ENCODE results near the gene ACSM4.
"Not testable (repeated sequence)": the region's sequence is repeated elsewhere in the genome, so short reads cannot be mapped to it uniquely, and the experiment has no call there.

The ACSM4 gene, protein sequence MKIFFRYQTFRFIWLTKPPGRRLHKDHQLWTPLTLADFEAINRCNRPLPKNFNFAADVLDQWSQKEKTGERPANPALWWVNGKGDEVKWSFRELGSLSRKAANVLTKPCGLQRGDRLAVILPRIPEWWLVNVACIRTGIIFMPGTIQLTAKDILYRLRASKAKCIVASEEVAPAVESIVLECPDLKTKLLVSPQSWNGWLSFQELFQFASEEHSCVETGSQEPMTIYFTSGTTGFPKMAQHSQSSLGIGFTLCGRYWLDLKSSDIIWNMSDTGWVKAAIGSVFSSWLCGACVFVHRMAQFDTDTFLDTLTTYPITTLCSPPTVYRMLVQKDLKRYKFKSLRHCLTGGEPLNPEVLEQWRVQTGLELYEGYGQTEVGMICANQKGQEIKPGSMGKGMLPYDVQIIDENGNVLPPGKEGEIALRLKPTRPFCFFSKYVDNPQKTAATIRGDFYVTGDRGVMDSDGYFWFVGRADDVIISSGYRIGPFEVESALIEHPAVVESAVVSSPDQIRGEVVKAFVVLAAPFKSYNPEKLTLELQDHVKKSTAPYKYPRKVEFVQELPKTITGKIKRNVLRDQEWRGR

DNA sequence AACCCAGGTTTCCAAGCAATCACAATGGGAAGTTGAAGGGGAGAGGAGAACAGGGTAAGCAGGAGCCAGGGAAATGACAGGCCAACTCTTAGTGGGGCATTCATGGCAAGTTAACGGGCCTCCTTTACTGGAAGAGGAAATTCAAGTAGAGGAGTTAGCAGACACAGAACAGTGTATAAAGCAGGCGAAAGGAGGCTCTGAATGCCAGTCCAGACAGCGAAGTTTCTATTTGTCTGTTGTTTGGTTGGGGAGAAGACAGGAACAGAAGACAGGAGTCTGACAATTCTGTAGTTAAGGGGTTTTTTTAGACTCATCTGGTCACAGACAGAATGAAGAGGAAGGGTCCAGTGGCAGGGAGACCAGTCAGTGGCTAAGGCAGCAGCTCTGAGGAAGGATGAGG, at the start of gene ACSM4:
Gene ACSM4 (plus strand): TSS at position 301 of the 400 bp plus-strand sequence. CDS start 260 bp downstream, outside the sequence.
- TF ChIP-seq, protein P1, sequence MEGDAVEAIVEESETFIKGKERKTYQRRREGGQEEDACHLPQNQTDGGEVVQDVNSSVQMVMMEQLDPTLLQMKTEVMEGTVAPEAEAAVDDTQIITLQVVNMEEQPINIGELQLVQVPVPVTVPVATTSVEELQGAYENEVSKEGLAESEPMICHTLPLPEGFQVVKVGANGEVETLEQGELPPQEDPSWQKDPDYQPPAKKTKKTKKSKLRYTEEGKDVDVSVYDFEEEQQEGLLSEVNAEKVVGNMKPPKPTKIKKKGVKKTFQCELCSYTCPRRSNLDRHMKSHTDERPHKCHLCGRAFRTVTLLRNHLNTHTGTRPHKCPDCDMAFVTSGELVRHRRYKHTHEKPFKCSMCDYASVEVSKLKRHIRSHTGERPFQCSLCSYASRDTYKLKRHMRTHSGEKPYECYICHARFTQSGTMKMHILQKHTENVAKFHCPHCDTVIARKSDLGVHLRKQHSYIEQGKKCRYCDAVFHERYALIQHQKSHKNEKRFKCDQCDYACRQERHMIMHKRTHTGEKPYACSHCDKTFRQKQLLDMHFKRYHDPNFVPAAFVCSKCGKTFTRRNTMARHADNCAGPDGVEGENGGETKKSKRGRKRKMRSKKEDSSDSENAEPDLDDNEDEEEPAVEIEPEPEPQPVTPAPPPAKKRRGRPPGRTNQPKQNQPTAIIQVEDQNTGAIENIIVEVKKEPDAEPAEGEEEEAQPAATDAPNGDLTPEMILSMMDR (IDR thresholded peaks at IDR 0.05; ENCODE audit: low read depth, low read length, missing control alignments), result no peak

DNA sequence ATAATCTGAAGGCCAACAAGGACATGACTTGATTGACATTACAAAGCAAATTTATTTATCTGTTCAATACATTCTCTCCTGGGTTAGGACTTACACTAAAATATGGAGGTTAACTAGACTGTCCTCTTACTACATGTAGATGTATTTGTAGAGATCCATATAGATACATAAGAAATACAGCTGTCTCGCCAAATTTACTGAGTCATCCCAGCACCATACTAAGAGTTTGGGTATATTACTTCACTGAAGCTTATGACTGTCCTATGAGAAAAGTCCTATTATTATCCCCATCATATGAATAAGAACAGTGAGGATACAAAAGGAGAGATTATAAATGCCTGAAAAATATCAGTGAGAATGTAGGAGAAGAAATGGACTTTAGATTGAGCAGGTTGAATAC, 44.8 kb upstream of the ACSM4 start:
- TF ChIP-seq, protein P1 (IDR thresholded peaks at IDR 0.05; ENCODE audit: low read depth, low read length, missing control alignments), result no peak
- no peak overlapping the region for H3K4me3 ChIP-seq (ENCODE audit: low read depth, low read length)
- no peak for DNase-seq (ENCODE audit: low read depth)

More for the DNA sequence above, at the start of gene ACSM4:
- no peak for DNase-seq (ENCODE audit: low read depth)
- no peak within 1 kb of the TSS for H3K4me3 ChIP-seq (ENCODE audit: low read depth, low read length)

GRCh38 chr12:7264538-7264937, 39.3 kb upstream of the ACSM4 start:
- H3K4me3 ChIP-seq (ENCODE audit: low read depth, low read length), result no peak overlapping the region
- no peak for DNase-seq (ENCODE audit: low read depth)
- TF ChIP-seq, protein P1 (IDR thresholded peaks at IDR 0.05; ENCODE audit: low read depth, low read length, missing control alignments), result no peak

GRCh38 chr12:7265251-7265650, 38.6 kb upstream of the ACSM4 start:
- DNase-seq (ENCODE audit: low read depth), result no peak
- TF ChIP-seq, protein P1 (IDR thresholded peaks at IDR 0.05; ENCODE audit: low read depth, low read length, missing control alignments), result no peak
- no peak overlapping the region for H3K4me3 ChIP-seq (ENCODE audit: low read depth, low read length)

DNA sequence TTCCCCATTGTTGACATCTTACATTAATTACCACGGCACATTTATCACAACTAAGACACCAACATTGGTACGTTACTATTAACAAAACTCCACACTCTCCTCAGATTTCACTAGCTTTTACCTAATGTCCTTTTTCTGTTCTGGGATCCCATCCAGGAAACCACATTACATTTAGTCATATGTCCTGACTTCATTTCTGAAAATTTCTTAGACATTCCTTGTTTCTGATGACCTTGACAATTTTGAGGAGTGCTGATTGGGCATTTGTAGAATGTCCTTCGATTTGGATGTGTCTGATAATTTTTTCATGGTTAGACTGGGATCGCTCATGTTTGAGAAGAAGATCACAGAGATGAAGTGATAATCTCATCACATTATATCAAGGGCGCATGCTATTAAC, 34.6 kb upstream of the ACSM4 start:
- TF ChIP-seq, protein P1 (IDR thresholded peaks at IDR 0.05; ENCODE audit: low read depth, low read length, missing control alignments), result no peak
- DNase-seq (ENCODE audit: low read depth), result no peak
- no peak overlapping the region for H3K4me3 ChIP-seq (ENCODE audit: low read depth, low read length)

- DNase-seq (ENCODE audit: low read depth), result no peak
- TF ChIP-seq, protein P1 (IDR thresholded peaks at IDR 0.05; ENCODE audit: low read depth, low read length, missing control alignments), result no peak
- no peak overlapping the region for H3K4me3 ChIP-seq (ENCODE audit: low read depth, low read length)
Measured at GRCh38 chr12:7271893-7272514, 31.9 kb upstream of the ACSM4 start.

DNA sequence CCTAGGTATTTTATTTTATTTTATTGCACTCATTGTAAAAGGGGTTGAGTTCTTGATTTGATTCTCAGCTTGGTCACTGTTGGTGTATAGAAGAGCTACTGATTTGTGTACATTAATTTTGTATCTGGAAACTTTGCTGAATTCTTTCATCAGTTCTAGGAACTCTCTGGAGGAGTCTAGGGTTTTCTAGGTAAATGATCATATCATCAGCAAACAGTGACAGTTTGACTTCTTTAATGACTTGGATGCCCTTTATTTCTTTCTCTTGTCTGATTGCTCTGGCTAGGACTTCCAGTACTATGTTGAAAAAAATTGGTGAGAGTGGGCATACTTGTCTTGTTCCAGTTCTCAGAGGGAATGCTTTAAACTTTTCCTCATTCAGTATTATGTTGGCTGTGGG, 28.4 kb upstream of the ACSM4 start:
- not testable (repeated sequence) for DNase-seq (ENCODE audit: low read depth); H3K4me3 ChIP-seq (ENCODE audit: low read depth, low read length)
